Astrocyte of the spinal cord (primary cell): Measurements from ENCODE around the gene AKAP14.

Source experiments
- DNase-seq: peaks from one replicate; pipeline ENCODE4 v3.0.0; 2011; ENCODE audit warnings: low read depth, low spot score
- H3K4me3 ChIP-seq: 2 replicates; pipeline ENCODE4 v1.5.1; 2011; ENCODE audit warnings: low read depth, mild to moderate bottlenecking, low read length, moderate library complexity
- CTCF ChIP-seq: IDR thresholded peaks from 2 replicates; pipeline ENCODE4 v1.5.1; 2012; ENCODE audit warnings: low read depth, mild to moderate bottlenecking, low read length, inconsistent platforms
- in situ Hi-C: cut with HindIII; loops from 2 replicates; pipeline ENCODE4 v1.10.0; 2017; ENCODE audit warnings: low sequenced_read_pairs

The AKAP14 gene

GRCh38 chrX:119895843-119896326 lies at the start of gene AKAP14:
Gene AKAP14 (plus strand): TSS chrX:119895893. CDS start chrX:119903224, 7,331 bp downstream.
- DNase-seq = no peak
- in situ Hi-C loops = no loop called here
- TF ChIP-seq CTCF = no peak
- no peak within 1 kb of the TSS for H3K4me3 ChIP-seq

- TF ChIP-seq CTCF = no peak
- peak within 1 kb of the TSS; percentile 76 for H3K4me3 ChIP-seq
- peak; percentile 99 for DNase-seq
- in situ Hi-C loops = no loop called here
Observed at GRCh38 chrX:119852382-119853353, 43.0 kb upstream of the AKAP14 start, which contains the start of gene UPF3B. Gene UPF3B (minus strand): TSS chrX:119852963. CDS start chrX:119852928, 35 bp downstream.

GRCh38 chrX:119853444-119853843 lies 42.2 kb upstream of the AKAP14 start:
- in situ Hi-C loops = no loop called here
- no peak for DNase-seq
- TF ChIP-seq CTCF = no peak
- peak overlapping the region; percentile 43 for H3K4me3 ChIP-seq

GRCh38 chrX:119870626-119871131 lies 25.0 kb upstream of the AKAP14 start:
- peak overlapping the region; percentile 71 for H3K4me3 ChIP-seq
- DNase-seq = peak; percentile 17
- in situ Hi-C loops = no loop called here
- TF ChIP-seq CTCF = no peak

- DNase-seq = peak; percentile 8
- in situ Hi-C loops = no loop called here
- TF ChIP-seq CTCF = no peak
- H3K4me3 ChIP-seq = peak overlapping the region; percentile 71
Observed at GRCh38 chrX:119871245-119871598, 24.5 kb upstream of the AKAP14 start.

GRCh38 chrX:119871599-119872395 lies 23.9 kb upstream of the AKAP14 start, which contains the start of the genes NDUFA1 and RNF113A:
Gene NDUFA1 (plus strand): TSS chrX:119871832. CDS start chrX:119871912, 80 bp downstream.
Gene RNF113A (minus strand): TSS chrX:119871733. CDS start chrX:119871613, 120 bp downstream.
- H3K4me3 ChIP-seq = peak within 1 kb of the TSS; percentile 71
- TF ChIP-seq CTCF = no peak
- DNase-seq = peak; percentile 84
- in situ Hi-C loops = no loop called here
